ENCODE results near the gene NME4.

The NME4 gene

GRCh38 chr16:363766-364490 lies 33.1 kb upstream of the NME4 start:
- no peak for DNase-seq (ENCODE audit: low read depth)

- no peak for DNase-seq (ENCODE audit: low read depth)
Observed at GRCh38 chr16:364595-365491, 32.2 kb upstream of the NME4 start.

GRCh38 chr16:366476-366875 lies 30.5 kb upstream of the NME4 start:
- DNase-seq (ENCODE audit: low read depth): no peak

GRCh38 chr16:367333-367903 lies 29.6 kb upstream of the NME4 start:
- DNase-seq (ENCODE audit: low read depth): no peak

GRCh38 chr16:368388-369158 lies 28.4 kb upstream of the NME4 start:
- DNase-seq (ENCODE audit: low read depth): no peak

GRCh38 chr16:369275-369865 lies 27.6 kb upstream of the NME4 start:
- no peak for DNase-seq (ENCODE audit: low read depth)

- no peak for DNase-seq (ENCODE audit: low read depth)
Observed at GRCh38 chr16:369866-370436, 27.0 kb upstream of the NME4 start.

- DNase-seq (ENCODE audit: low read depth): peak; percentile 90
Observed at GRCh38 chr16:370443-370842, 26.6 kb upstream of the NME4 start, which contains the start of gene MRPL28. MRPL28 (minus strand) TSS chr16:370538; CDS start chr16:370218, 320 bp downstream.

- DNase-seq (ENCODE audit: low read depth): no peak
Observed at GRCh38 chr16:370979-371514, 26.0 kb upstream of the NME4 start.

- no peak for DNase-seq (ENCODE audit: low read depth)
Observed at GRCh38 chr16:371515-372301, 25.3 kb upstream of the NME4 start.

GRCh38 chr16:372302-372983 lies 24.6 kb upstream of the NME4 start:
- DNase-seq (ENCODE audit: low read depth): no peak

GRCh38 chr16:373020-373598 lies 23.9 kb upstream of the NME4 start:
- DNase-seq (ENCODE audit: low read depth): no peak

GRCh38 chr16:373848-374615 lies 23.0 kb upstream of the NME4 start:
- no peak for DNase-seq (ENCODE audit: low read depth)

GRCh38 chr16:374616-374926 lies 22.4 kb upstream of the NME4 start:
- DNase-seq (ENCODE audit: low read depth): no peak

GRCh38 chr16:375212-375611 lies 21.8 kb upstream of the NME4 start:
- DNase-seq (ENCODE audit: low read depth): no peak

- no peak for DNase-seq (ENCODE audit: low read depth)
Observed at GRCh38 chr16:375927-376816, 20.8 kb upstream of the NME4 start.

- no peak for DNase-seq (ENCODE audit: low read depth)
Observed at GRCh38 chr16:376817-377418, 20.1 kb upstream of the NME4 start.
